Measurements from ENCODE around the gene FLNB. TPM values are rescaled to one million over a fixed set of nuclear protein-coding genes. Genes with fewer than 3 reads are reported as not detected.

FLNB gene
- total and polyA plus RNA-seq, 2 of the 8 experiments (the other 6 are each of a cell fraction or from before 2014, with no cell fraction given), result 72.3 to 118 TPM

DNA sequence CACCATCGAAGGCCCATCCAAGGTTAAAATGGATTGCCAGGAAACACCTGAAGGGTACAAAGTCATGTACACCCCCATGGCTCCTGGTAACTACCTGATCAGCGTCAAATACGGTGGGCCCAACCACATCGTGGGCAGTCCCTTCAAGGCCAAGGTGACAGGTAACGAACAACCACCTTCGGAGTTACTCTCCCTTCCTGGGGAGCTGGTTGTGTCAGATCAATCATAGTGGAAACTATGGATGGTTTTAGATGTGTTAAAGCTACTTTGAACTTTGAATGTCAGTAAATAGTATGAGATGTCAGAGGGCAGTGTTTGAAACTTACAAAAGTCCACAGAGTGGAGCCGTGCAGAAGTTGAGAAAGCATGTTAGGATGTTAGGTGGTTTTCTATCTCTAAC, 160.3 kb downstream of the FLNB start:
- H4K8ac ChIP-seq (ENCODE audit: extremely low read depth, insufficient read depth, low read length), result peak overlapping the region; percentile 71; the same call in 1 of the 2 replicates
- no peaks in the 10 kb centered on the region for H3K27me3 ChIP-seq (replicated peaks in 1 of 4; ENCODE audit: control insufficient read depth in 3 of 4, extremely low read depth in 1 of 4, insufficient read depth in 3 of 4, low read length in 3 of 4)
- ChIA-PET POLR2A (ENCODE audit: partially characterized antibody) (no interaction called here), CTCF (ENCODE audit: partially characterized antibody) (interaction anchor here (0.6 to 4.4 kb wide), 14 partner anchors 10 to 200 kb away, joined by 3 to 40 read pairs (median 6); partner anchors contain the start of gene FLNB)
- no peak overlapping the region for H3K18ac ChIP-seq (ENCODE audit: extremely low read depth, low read length)
- peaks cover 0 to 9% (median 7%) of the 10 kb centered on the region in 4 experiments; a peak in 4 of 7 replicates for H3K4me1 ChIP-seq (replicated peaks in 1 of 4; ENCODE audit: control insufficient read depth in 3 of 4, insufficient read depth in 4 of 4, low read length in 3 of 4)
- H3K23ac ChIP-seq (ENCODE audit: insufficient read length), result no peak overlapping the region
- no peak overlapping the region for H2BK20ac ChIP-seq (ENCODE audit: low read length)
- no peak overlapping the region for H2BK120ac ChIP-seq (replicated peaks; ENCODE audit: low read depth, low read length)
- no peaks in the 10 kb centered on the region for H3K79me2 ChIP-seq (ENCODE audit: control insufficient read depth in 1 of 2, insufficient read depth in 2 of 2, low read length in 2 of 2)
- WGBS, 2 experiments (ENCODE audit: extremely low coverage in 1 of 2, insufficient coverage in 1 of 2, insufficient read length in 1 of 2, insufficient replicate concordance in 2 of 2, low coverage in 1 of 2, low lambda C conversion rate in 2 of 2, missing lambda C conversion rate in 1 of 2), result 82% methylated on average over 7 of the region's 7 CpGs; no CpG with 5 or more reads in 1 of the 2 experiments
- peaks cover 2 to 24% (median 17%) of the 10 kb centered on the region in 4 experiments; a peak in 7 of 8 replicates for H3K36me3 ChIP-seq (ENCODE audit: control insufficient read depth in 2 of 4, insufficient read depth in 4 of 4, low read length in 3 of 4)
- no peak overlapping the region for H3K4ac ChIP-seq (replicated peaks; ENCODE audit: insufficient read length, low read depth, low read length)
- H4K91ac ChIP-seq (replicated peaks; ENCODE audit: insufficient read length, low read length), result no peak overlapping the region
- no peak overlapping the region for H2BK15ac ChIP-seq (ENCODE audit: low read length)
- H3K14ac ChIP-seq (ENCODE audit: insufficient read length), result no peak overlapping the region
- H2AK5ac ChIP-seq (ENCODE audit: low read depth, low read length), result no peak overlapping the region
- H3K4me3 ChIP-seq (ENCODE audit: extremely low read depth in 1 of 4, insufficient read depth in 2 of 4, low read depth in 3 of 4, low read length in 4 of 4), result no peak overlapping the region
- H3K79me1 ChIP-seq (ENCODE audit: low read depth, low read length), result no peaks in the 10 kb centered on the region; the same call in 1 of the 2 replicates
- no peak overlapping the region for H3K56ac ChIP-seq (replicated peaks; ENCODE audit: insufficient read length, low read depth, low read length)
- H4K20me1 ChIP-seq (replicated peaks in 1 of 2; ENCODE audit: control insufficient read depth in 1 of 2, insufficient read depth in 2 of 2, low read length in 2 of 2), result peaks cover 0 to 6% of the 10 kb centered on the region in 2 experiments
- no peak overlapping the region for H2AFZ ChIP-seq (ENCODE audit: low read length)
- FAIRE-seq, result no peak
- H4K5ac ChIP-seq (ENCODE audit: insufficient read length, low read depth, low read length), result no peak overlapping the region
- no peak overlapping the region for H3K27ac ChIP-seq (ENCODE audit: low read depth, low read length)
- no peak overlapping the region for H2BK5ac ChIP-seq (ENCODE audit: low read depth, low read length)
- no peaks in the 10 kb centered on the region for H3K23me2 ChIP-seq (ENCODE audit: low read depth, low read length)
- no peak overlapping the region for H2BK12ac ChIP-seq (ENCODE audit: low read depth, low read length)
- DNase-seq (ENCODE audit: low read depth in 1 of 2, low spot score in 2 of 2), result no peak
- H3K9me3 ChIP-seq (ENCODE audit: insufficient read depth in 2 of 2, low read depth in 1 of 2, low read length in 1 of 2), result no peaks in the 10 kb centered on the region
- no peak overlapping the region for H3K9ac ChIP-seq (replicated peaks in 1 of 4; ENCODE audit: extremely low read depth in 1 of 4, low read depth in 3 of 4, low read length in 3 of 4)
- TF ChIP-seq EZH2 (IDR thresholded peaks at IDR 0.05; ENCODE audit: low read depth, low read length, severe bottlenecking), result no peak
- TF ChIP-seq POU5F1 (IDR thresholded peaks at IDR 0.05; ENCODE audit: low read depth, low read length), result no peak
- TF ChIP-seq CBX5 (IDR thresholded peaks at IDR 0.05; ENCODE audit: low read depth, low read length), result no peak
- H3K4me2 ChIP-seq (ENCODE audit: insufficient read depth in 1 of 2, low read depth in 2 of 2, low read length in 2 of 2), result no peak overlapping the region
